Measurements from ENCODE around the gene ACSL1.

The ACSL1 gene, protein sequence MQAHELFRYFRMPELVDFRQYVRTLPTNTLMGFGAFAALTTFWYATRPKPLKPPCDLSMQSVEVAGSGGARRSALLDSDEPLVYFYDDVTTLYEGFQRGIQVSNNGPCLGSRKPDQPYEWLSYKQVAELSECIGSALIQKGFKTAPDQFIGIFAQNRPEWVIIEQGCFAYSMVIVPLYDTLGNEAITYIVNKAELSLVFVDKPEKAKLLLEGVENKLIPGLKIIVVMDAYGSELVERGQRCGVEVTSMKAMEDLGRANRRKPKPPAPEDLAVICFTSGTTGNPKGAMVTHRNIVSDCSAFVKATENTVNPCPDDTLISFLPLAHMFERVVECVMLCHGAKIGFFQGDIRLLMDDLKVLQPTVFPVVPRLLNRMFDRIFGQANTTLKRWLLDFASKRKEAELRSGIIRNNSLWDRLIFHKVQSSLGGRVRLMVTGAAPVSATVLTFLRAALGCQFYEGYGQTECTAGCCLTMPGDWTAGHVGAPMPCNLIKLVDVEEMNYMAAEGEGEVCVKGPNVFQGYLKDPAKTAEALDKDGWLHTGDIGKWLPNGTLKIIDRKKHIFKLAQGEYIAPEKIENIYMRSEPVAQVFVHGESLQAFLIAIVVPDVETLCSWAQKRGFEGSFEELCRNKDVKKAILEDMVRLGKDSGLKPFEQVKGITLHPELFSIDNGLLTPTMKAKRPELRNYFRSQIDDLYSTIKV

DNA sequence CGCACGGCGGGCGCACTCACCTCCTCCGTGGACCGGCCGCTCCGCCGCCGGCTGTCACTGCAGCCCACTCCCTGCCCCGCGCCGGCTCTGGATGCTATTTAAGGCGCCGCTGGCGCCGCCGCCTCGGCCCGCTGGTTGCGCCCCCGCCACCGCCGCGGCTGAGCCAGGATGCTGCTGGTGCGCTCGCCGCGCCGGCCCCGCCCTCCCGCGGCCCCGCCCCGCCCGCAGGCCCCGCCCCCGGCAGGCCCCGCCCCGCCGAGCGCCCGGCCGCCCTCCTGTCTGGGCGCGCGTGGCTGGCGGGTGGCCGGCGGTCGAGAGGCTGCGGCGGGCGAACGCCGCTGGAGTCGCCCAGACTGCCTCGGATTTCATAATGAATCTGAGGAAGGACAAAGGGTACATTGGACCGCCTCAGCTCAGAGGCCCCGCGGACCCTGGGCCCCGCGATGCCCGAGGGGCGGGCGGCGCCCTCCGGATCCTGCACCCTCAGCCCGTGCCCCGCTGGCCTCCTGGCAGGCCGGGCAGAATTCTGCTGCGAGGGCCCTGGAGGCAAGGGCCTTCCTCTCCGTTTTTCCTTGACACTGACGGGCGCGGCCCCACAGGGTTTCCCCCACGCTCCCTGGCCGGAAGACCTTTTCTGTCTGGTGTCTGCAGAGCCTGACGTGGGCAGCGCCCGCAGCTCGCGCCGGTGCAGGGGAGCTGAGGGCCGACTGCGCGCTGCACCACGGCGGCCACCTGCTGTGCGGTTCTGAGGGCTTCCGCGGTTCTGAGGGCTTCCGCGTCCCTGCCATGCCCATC lies at the start of gene ACSL1:
TSS of gene ACSL1 (minus strand) at position 73 of the 795 bp plus-strand sequence. CDS start 22,454 bp downstream, outside the sequence.
- H3K27me3 ChIP-seq (ENCODE audit: control insufficient read depth, insufficient read depth, low read length), result peaks cover 21% of the 10 kb centered on the region
- no peak for DNase-seq (ENCODE audit: low read depth, low spot score)
- H3K4me1 ChIP-seq (ENCODE audit: control insufficient read depth, insufficient read depth, low read length), result 0 out of 2 replicates have a peak, but pooled peaks cover 2% of the 10 kb centered on the region
- H3K9me3 ChIP-seq (ENCODE audit: control insufficient read depth, insufficient read depth, low read length), result no peaks in the 10 kb centered on the region
- H3K27ac ChIP-seq (ENCODE audit: low read length), result no peak within 1 kb of the TSS
- no CpG with 5 or more reads among the region's 94 CpGs for WGBS (ENCODE audit: insufficient coverage, insufficient read length)
- peak within 1 kb of the TSS; percentile 57; the same call in 1 of the 2 replicates for H3K4me3 ChIP-seq (ENCODE audit: low read length)
- no peaks in the 10 kb centered on the region for H3K36me3 ChIP-seq (ENCODE audit: control insufficient read depth, insufficient read depth, low read length)

DNA sequence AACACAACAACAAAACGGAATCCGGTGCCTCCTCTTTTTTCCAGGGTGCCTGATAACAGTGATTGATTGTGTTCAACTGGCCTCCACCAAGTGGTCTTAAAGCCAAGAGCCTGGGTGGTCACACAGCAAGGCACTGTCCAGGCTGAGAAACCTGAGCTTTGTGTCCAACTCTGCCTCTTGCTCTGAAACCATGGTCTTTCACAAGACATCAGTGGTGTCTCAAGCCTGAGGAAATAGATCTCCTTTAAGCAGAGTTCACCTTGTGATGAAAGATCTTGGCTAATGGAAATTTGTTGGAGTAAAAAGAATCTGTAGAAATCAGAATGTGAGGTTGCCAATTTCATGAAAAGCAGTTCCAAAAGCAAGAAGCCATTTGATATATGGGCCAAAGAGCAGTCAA lies 47.3 kb upstream of the ACSL1 start:
- Histone ChIP-seq H3K36me3 (ENCODE audit: control insufficient read depth, insufficient read depth, low read length) (no peaks in the 10 kb centered on the region), H3K4me1 (ENCODE audit: control insufficient read depth, insufficient read depth, low read length) (no peaks in the 10 kb centered on the region), H3K9me3 (ENCODE audit: control insufficient read depth, insufficient read depth, low read length) (no peaks in the 10 kb centered on the region), H3K4me3 (ENCODE audit: low read length) (no peak overlapping the region), H3K27ac (ENCODE audit: low read length) (no peak overlapping the region), H3K27me3 (ENCODE audit: control insufficient read depth, insufficient read depth, low read length) (no peaks in the 10 kb centered on the region)
- no peak for DNase-seq (ENCODE audit: low read depth, low spot score)
- WGBS (ENCODE audit: insufficient coverage, insufficient read length), result no CpG with 5 or more reads among the region's 2 CpGs

DNA sequence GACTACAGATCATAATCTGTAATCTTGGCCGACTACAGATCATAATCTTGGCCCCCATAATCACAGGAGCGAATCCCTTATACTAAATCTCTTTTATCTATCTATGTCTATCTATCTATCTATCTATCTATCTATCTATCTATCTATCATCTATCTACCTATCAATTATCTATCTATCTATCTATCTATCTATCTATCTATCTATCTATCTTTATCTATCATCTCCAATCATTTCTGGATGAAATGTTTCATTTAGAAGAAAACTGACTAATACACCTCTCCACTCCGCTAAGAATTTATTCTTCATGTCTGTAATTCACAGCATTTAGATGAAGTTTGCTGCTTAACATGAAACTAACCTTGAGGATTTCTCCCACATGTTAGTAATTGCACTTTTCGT lies 45.0 kb upstream of the ACSL1 start:
- no CpG with 5 or more reads among the region's 4 CpGs for WGBS (ENCODE audit: insufficient coverage, insufficient read length)
- Histone ChIP-seq H3K9me3 (ENCODE audit: control insufficient read depth, insufficient read depth, low read length) (no peaks in the 10 kb centered on the region), H3K27ac (ENCODE audit: low read length) (no peak overlapping the region), H3K27me3 (ENCODE audit: control insufficient read depth, insufficient read depth, low read length) (no peaks in the 10 kb centered on the region), H3K4me3 (ENCODE audit: low read length) (no peak overlapping the region), H3K4me1 (ENCODE audit: control insufficient read depth, insufficient read depth, low read length) (no peaks in the 10 kb centered on the region), H3K36me3 (ENCODE audit: control insufficient read depth, insufficient read depth, low read length) (no peaks in the 10 kb centered on the region)
- DNase-seq (ENCODE audit: low read depth, low spot score), result no peak

DNA sequence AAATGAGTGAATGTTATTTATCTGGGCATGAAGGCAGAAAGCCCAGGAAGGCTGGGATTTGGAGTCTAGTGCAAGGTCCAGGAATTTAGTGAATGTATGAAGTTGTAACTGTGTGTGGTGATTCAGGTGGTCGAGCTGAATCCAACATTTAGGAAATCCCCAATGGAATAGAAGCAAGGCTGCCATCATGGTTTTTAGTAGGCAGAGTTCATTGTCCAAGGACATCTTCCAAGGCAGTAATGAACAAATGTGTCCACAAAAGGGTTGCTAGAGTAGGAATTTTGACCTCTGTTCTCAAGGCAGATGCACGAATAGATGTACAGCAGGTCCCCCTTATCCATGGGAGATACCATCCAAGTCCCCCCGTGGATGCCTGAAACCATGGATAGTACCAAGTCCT lies 42.9 kb upstream of the ACSL1 start:
- Histone ChIP-seq H3K36me3 (ENCODE audit: control insufficient read depth, insufficient read depth, low read length) (no peaks in the 10 kb centered on the region), H3K9me3 (ENCODE audit: control insufficient read depth, insufficient read depth, low read length) (no peaks in the 10 kb centered on the region), H3K4me3 (ENCODE audit: low read length) (no peak overlapping the region), H3K27ac (ENCODE audit: low read length) (no peak overlapping the region), H3K4me1 (ENCODE audit: control insufficient read depth, insufficient read depth, low read length) (no peaks in the 10 kb centered on the region), H3K27me3 (ENCODE audit: control insufficient read depth, insufficient read depth, low read length) (no peaks in the 10 kb centered on the region)
- WGBS (ENCODE audit: insufficient coverage, insufficient read length), result no CpG with 5 or more reads among the region's 3 CpGs
- no peak for DNase-seq (ENCODE audit: low read depth, low spot score)

DNA sequence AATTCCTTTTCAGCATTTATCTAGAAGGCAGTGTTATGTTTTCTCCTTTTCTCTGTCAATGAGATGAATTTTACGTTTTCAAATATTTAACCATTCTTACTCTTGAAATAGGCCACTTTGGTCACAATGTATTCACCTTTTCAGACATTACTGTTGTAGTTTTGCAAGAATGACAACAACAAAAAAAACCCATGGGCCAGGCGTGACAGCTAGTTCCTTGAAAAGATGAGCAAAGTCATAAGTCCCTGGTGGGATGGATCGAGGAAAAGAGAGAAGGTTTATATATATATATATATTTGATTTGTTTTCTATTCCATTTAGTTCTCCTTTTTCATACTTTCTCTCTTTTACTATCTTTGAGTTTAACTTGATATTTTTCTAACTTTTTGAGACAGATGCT lies 38.1 kb upstream of the ACSL1 start:
- Histone ChIP-seq H3K27ac (ENCODE audit: low read length) (no peak overlapping the region), H3K9me3 (ENCODE audit: control insufficient read depth, insufficient read depth, low read length) (no peaks in the 10 kb centered on the region), H3K36me3 (ENCODE audit: control insufficient read depth, insufficient read depth, low read length) (no peaks in the 10 kb centered on the region), H3K27me3 (ENCODE audit: control insufficient read depth, insufficient read depth, low read length) (no peaks in the 10 kb centered on the region), H3K4me3 (ENCODE audit: low read length) (no peak overlapping the region), H3K4me1 (ENCODE audit: control insufficient read depth, insufficient read depth, low read length) (no peaks in the 10 kb centered on the region)
- no peak for DNase-seq (ENCODE audit: low read depth, low spot score)
- no CpG with 5 or more reads among the region's 3 CpGs for WGBS (ENCODE audit: insufficient coverage, insufficient read length)

DNA sequence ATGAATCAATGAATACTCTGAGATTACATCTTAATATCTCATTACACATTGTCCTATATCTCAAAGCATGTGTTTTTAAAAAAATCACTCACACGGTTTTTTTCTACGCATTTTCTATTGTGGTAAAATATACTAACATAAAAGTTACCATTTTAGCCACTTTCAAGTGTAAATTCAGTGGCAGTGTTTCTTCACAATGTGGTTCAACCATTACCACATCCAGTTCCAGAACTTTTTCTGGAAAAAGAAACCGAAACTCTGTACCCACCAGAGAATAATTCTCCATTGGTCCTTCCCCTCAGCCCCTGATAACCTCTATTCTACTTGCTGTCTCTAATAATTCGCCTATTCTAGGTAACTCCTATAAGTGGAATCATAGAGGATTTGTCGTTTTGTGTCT lies 35.3 kb upstream of the ACSL1 start:
- no peaks in the 10 kb centered on the region for H3K36me3 ChIP-seq (ENCODE audit: control insufficient read depth, insufficient read depth, low read length)
- WGBS (ENCODE audit: insufficient coverage, insufficient read length), result no CpG with 5 or more reads among the region's 5 CpGs
- no peaks in the 10 kb centered on the region for H3K9me3 ChIP-seq (ENCODE audit: control insufficient read depth, insufficient read depth, low read length)
- H3K4me1 ChIP-seq (ENCODE audit: control insufficient read depth, insufficient read depth, low read length), result no peaks in the 10 kb centered on the region
- no peak overlapping the region for H3K4me3 ChIP-seq (ENCODE audit: low read length)
- H3K27me3 ChIP-seq (ENCODE audit: control insufficient read depth, insufficient read depth, low read length), result no peaks in the 10 kb centered on the region
- H3K27ac ChIP-seq (ENCODE audit: low read length), result no peak overlapping the region
- no peak for DNase-seq (ENCODE audit: low read depth, low spot score)

DNA sequence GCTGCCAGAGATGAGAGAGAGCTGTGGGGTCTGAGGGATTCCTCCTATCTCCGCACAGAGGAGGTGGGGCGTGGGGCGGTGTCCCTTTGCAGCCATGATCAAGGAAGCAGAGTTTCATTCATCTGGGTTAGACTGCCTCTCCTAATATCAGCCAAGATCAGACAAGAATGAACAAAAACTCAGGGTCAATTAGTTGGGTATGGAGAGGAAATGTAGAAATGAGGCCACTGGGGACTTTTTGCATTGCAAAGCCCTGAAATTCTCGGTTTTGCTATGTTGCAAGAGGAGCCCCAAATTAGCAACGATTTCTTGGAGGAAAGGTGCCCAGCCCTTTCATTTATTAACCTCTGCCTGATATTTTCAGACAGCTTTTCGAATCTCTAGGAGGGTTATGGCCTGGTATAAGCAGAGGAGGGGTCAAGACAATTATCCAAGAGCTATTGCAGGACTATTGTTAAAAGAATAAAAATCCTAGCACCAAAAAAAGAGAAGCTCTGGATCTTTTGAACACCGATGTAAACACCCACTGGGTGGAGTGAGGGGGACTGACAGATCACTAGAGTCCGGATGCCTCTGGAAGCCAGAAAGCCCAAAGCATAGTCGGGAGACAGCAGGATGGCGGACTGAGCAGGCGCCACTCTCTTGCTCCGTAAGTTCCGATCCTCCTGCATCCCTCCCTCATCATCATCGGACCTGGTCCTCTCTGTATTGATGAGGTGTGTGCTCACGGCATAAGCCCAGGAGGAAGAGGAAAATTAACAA lies 34.4 kb upstream of the ACSL1 start:
- Histone ChIP-seq H3K4me1 (ENCODE audit: control insufficient read depth, insufficient read depth, low read length) (no peaks in the 10 kb centered on the region), H3K36me3 (ENCODE audit: control insufficient read depth, insufficient read depth, low read length) (no peaks in the 10 kb centered on the region), H3K9me3 (ENCODE audit: control insufficient read depth, insufficient read depth, low read length) (no peaks in the 10 kb centered on the region), H3K27me3 (ENCODE audit: control insufficient read depth, insufficient read depth, low read length) (no peaks in the 10 kb centered on the region), H3K4me3 (ENCODE audit: low read length) (no peak overlapping the region), H3K27ac (ENCODE audit: low read length) (no peak overlapping the region)
- DNase-seq (ENCODE audit: low read depth, low spot score), result no peak
- WGBS (ENCODE audit: insufficient coverage, insufficient read length), result no CpG with 5 or more reads among the region's 15 CpGs

DNA sequence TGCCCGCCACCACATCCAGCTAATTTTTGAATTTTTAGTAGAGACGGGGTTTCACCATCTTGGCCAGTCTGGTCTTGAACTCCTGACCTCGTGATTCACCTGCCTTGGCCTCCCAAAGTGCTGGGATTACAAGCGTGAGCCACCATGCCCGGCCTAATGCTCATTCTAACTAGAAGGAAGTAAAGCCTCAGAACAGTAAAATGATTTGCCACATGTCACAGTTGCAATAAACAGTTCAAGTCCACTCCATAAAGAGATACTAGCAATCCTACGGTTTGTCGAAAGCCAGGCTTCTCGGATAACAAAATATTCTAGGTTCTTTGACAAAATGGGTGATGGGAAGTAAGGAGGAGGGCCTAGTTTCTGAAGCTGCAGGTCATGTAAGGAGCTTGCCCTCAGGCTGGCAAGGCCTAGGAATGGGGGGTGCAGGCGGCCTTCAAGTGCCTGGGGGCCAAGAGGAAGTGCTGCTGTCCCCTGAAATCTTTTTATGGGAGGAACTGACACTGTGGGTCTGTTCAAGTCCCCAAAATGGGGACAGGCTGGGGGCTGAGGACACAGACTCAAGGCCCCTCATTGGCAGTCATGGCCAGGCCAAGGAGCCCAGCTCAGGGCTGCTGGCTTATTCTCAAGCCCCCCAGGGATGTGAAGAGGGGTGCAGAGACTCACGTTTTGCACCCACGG lies 31.8 kb upstream of the ACSL1 start:
- H3K4me1 ChIP-seq (ENCODE audit: control insufficient read depth, insufficient read depth, low read length), result no peaks in the 10 kb centered on the region
- no peak overlapping the region for H3K4me3 ChIP-seq (ENCODE audit: low read length)
- WGBS (ENCODE audit: insufficient coverage, insufficient read length), result no CpG with 5 or more reads among the region's 11 CpGs
- no peaks in the 10 kb centered on the region for H3K27me3 ChIP-seq (ENCODE audit: control insufficient read depth, insufficient read depth, low read length)
- no peaks in the 10 kb centered on the region for H3K36me3 ChIP-seq (ENCODE audit: control insufficient read depth, insufficient read depth, low read length)
- no peak overlapping the region for H3K27ac ChIP-seq (ENCODE audit: low read length)
- DNase-seq (ENCODE audit: low read depth, low spot score), result no peak
- no peaks in the 10 kb centered on the region for H3K9me3 ChIP-seq (ENCODE audit: control insufficient read depth, insufficient read depth, low read length)

DNA sequence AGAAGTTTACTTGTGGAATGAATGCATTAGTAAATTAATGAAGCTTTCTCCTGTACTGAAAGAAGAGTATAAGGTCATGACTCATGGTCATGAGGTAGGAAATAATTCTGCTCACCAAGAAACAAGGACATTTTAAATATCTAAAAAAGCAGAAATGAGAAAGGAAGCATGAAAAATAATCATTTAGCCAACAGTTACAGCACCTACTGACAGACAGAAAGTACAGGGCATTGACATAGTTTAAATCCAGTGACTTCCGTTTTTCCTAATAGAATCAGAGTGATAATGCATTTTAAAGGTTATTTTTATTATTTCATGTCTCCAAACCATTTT lies 30.5 kb upstream of the ACSL1 start:
- Histone ChIP-seq H3K9me3 (ENCODE audit: control insufficient read depth, insufficient read depth, low read length) (no peaks in the 10 kb centered on the region), H3K27me3 (ENCODE audit: control insufficient read depth, insufficient read depth, low read length) (no peaks in the 10 kb centered on the region), H3K4me1 (ENCODE audit: control insufficient read depth, insufficient read depth, low read length) (no peaks in the 10 kb centered on the region), H3K36me3 (ENCODE audit: control insufficient read depth, insufficient read depth, low read length) (no peaks in the 10 kb centered on the region), H3K27ac (ENCODE audit: low read length) (no peak overlapping the region), H3K4me3 (ENCODE audit: low read length) (no peak overlapping the region)
- no CpG with 5 or more reads among the region's 1 CpG for WGBS (ENCODE audit: insufficient coverage, insufficient read length)
- no peak for DNase-seq (ENCODE audit: low read depth, low spot score)

All from iPS DF 6.9 (cell line).